ENCODE measurements around the gene IFI35. TPM values are rescaled to one million over a fixed set of nuclear protein-coding genes. Genes with fewer than 3 reads are reported as not detected.

The IFI35 gene
- total and polyA plus RNA-seq, 9 of the 15 experiments (the other 6 are each of a cell fraction or from before 2014, with no cell fraction given), result 4.4 to 13.1 (median 10.2) TPM

- H3K27ac ChIP-seq (ENCODE audit: extremely low read depth, low read depth, low read length), result no peak overlapping the region
- intact Hi-C loops (cut with micrococcal nuclease), result no loop called here
Measured at GRCh38 chr17:43027091-43028032, 20.8 kb downstream of the IFI35 start.

GRCh38 chr17:43028221-43028861 is 21.8 kb downstream of the IFI35 start:
- no TSS peak for BruUV-seq (replicated peaks)
- FAIRE-seq, result no peak
- CTCF ChIA-PET (ENCODE audit: low intra/inter-chr PET ratio), result no interaction called here
- no peak overlapping the region for H3K4me3 ChIP-seq
- no peak overlapping the region for H3K4me2 ChIP-seq (ENCODE audit: insufficient read depth, low read length)
- in situ Hi-C loops (cut with MboI), result no loop called here
- H3K27ac ChIP-seq (ENCODE audit: extremely low read depth, low read depth, low read length), result no peak overlapping the region
- H3K36me3 ChIP-seq (ENCODE audit: control insufficient read depth, insufficient read depth, low read length), result no peaks in the 10 kb centered on the region
- H4K20me1 ChIP-seq (replicated peaks; ENCODE audit: control insufficient read depth, insufficient read depth, low read length), result no peaks in the 10 kb centered on the region
- intact Hi-C loops (cut with micrococcal nuclease), result no loop called here
- POLR2A ChIA-PET, result interaction anchor here (0.9 to 1.4 kb wide), 3 partner anchors 9 to 288 kb away, joined by 3 to 5 read pairs (median 4); no protein-coding TSS in a partner anchor
- peaks cover 3 to 34% of the 10 kb centered on the region in 2 experiments for H3K4me1 ChIP-seq (replicated peaks in 1 of 2; ENCODE audit: control insufficient read depth in 2 of 2, insufficient read depth in 2 of 2, low read length in 2 of 2)
- ATAC-seq, result no peak
- H3K79me2 ChIP-seq (ENCODE audit: control insufficient read depth, insufficient read depth, low read length), result no peaks in the 10 kb centered on the region
- H3K27me3 ChIP-seq (ENCODE audit: control insufficient read depth in 2 of 2, insufficient read depth in 2 of 2, low read length in 2 of 2), result no peaks in the 10 kb centered on the region
- H2AFZ ChIP-seq (ENCODE audit: low read depth, low read length), result no peak overlapping the region
- peak overlapping the region in 1 of 2 experiments; percentile 75; a peak in 1 of 4 replicates for H3K9ac ChIP-seq (ENCODE audit: insufficient read depth in 1 of 2, low read depth in 2 of 2, low read length in 2 of 2)
- no peak for DNase-seq (ENCODE audit: extremely low read depth in 1 of 4, low spot score in 3 of 4)
- WGBS (ENCODE audit: insufficient coverage, low coverage, missing lambda C conversion rate), result 58% methylated on average over 17 of the region's 17 CpGs
- H3K9me1 ChIP-seq (ENCODE audit: control insufficient read depth, insufficient read depth, low read length), result no peaks in the 10 kb centered on the region
- H3K9me3 ChIP-seq (replicated peaks; ENCODE audit: control insufficient read depth, insufficient read depth, low read depth, low read length), result no peaks in the 10 kb centered on the region
- no peak for TF ChIP-seq NFE2 (IDR thresholded peaks at IDR 0.05; ENCODE audit: low read depth)
- TF ChIP-seq TFE3 (CRISPR knock-in tag; IDR thresholded peaks at IDR 0.05), result no peak
- no peak for TF ChIP-seq BDP1 (IDR thresholded peaks at IDR 0.05; ENCODE audit: insufficient read depth, insufficient read length)
- TF ChIP-seq ZNF384 (IDR thresholded peaks at IDR 0.05; ENCODE audit: low read depth, low read length), result no peak
- TF ChIP-seq SMAD3 (CRISPR knock-in tag; conservative IDR thresholded peaks at IDR 0.05), result no peak
- no peak for TF ChIP-seq DPF2 (IDR thresholded peaks at IDR 0.05)
- TF ChIP-seq RBM15 (IDR thresholded peaks at IDR 0.05; ENCODE audit: insufficient read depth, low read length), result no peak
- no peak for TF ChIP-seq ZNF311 (CRISPR knock-in tag; IDR thresholded peaks at IDR 0.05)
- no peak for TF ChIP-seq NR4A1 (CRISPR knock-in tag; IDR thresholded peaks at IDR 0.05)
- no peak for TF ChIP-seq NR4A1 (tag; IDR thresholded peaks at IDR 0.05)

More at GRCh38 chr17:43027091-43028032, 20.8 kb downstream of the IFI35 start:
- no peak overlapping the region for H3K4me2 ChIP-seq (ENCODE audit: insufficient read depth, low read length)
- H2AFZ ChIP-seq (ENCODE audit: low read depth, low read length), result no peak overlapping the region
- H4K20me1 ChIP-seq (replicated peaks; ENCODE audit: control insufficient read depth, insufficient read depth, low read length), result no peaks in the 10 kb centered on the region
- ATAC-seq, result no peak
- H3K4me1 ChIP-seq (replicated peaks in 1 of 2; ENCODE audit: control insufficient read depth in 2 of 2, insufficient read depth in 2 of 2, low read length in 2 of 2), result peaks cover 3 to 43% of the 10 kb centered on the region in 2 experiments
- peak overlapping the region in 1 of 2 experiments; percentile 4; a peak in 1 of 4 replicates for H3K9ac ChIP-seq (ENCODE audit: insufficient read depth in 1 of 2, low read depth in 2 of 2, low read length in 2 of 2)
- no peak overlapping the region for H3K4me3 ChIP-seq
- no peaks in the 10 kb centered on the region for H3K27me3 ChIP-seq (ENCODE audit: control insufficient read depth in 2 of 2, insufficient read depth in 2 of 2, low read length in 2 of 2)
- FAIRE-seq, result no peak
- WGBS (ENCODE audit: insufficient coverage, low coverage, missing lambda C conversion rate), result 43% methylated on average over 6 of the region's 9 CpGs
- in situ Hi-C loops (cut with MboI), result no loop called here
- no peaks in the 10 kb centered on the region for H3K79me2 ChIP-seq (ENCODE audit: control insufficient read depth, insufficient read depth, low read length)
- no peak for DNase-seq (ENCODE audit: extremely low read depth in 1 of 4, low spot score in 3 of 4)
- TF ChIP-seq RAD51 (IDR thresholded peaks at IDR 0.05; ENCODE audit: borderline replicate concordance, low read depth), result no peak
- no peaks in the 10 kb centered on the region for H3K9me1 ChIP-seq (ENCODE audit: control insufficient read depth, insufficient read depth, low read length)
- H3K36me3 ChIP-seq (ENCODE audit: control insufficient read depth, insufficient read depth, low read length), result no peaks in the 10 kb centered on the region
- no peaks in the 10 kb centered on the region for H3K9me3 ChIP-seq (replicated peaks; ENCODE audit: control insufficient read depth, insufficient read depth, low read depth, low read length)
- CTCF ChIA-PET (ENCODE audit: low intra/inter-chr PET ratio), result no interaction called here
- no TSS peak for BruUV-seq (replicated peaks)
- POLR2A ChIA-PET, result interaction anchor here (0.7 to 1.3 kb wide), 3 partner anchors 10 to 144 kb away, joined by 3 to 4 read pairs (median 3); no protein-coding TSS in a partner anchor
